T-helper 1 cell treated with Interleukin-12 subunit alpha and Interleukin-12 subunit beta and Interleukin-4 antibody, amounts not matched to agents 30 μg/mL and 1 μg/mL, for 36 hours (primary cell): ENCODE results near the gene CASTOR1.

Experiments used
- H3K27ac Mint-ChIP-seq: one replicate; pipeline ENCODE4 v1.8.0; 2021; ENCODE audit warnings: mild to moderate bottlenecking, mixed read lengths
- H3K27me3 Mint-ChIP-seq: one replicate; pipeline ENCODE4 v1.8.0; 2021; ENCODE audit warnings: low read depth, mixed read lengths
- H3K36me3 Mint-ChIP-seq: one replicate; pipeline ENCODE4 v1.8.0; 2021; ENCODE audit warnings: low read depth, mixed read lengths
- H3K4me1 Mint-ChIP-seq: one replicate; pipeline ENCODE4 v1.8.0; 2021; ENCODE audit warnings: low read depth, mixed read lengths
- H3K4me3 Mint-ChIP-seq: one replicate; pipeline ENCODE4 v1.8.0; 2021; ENCODE audit warnings: mild to moderate bottlenecking, moderate library complexity, mixed read lengths
- H3K9me3 Mint-ChIP-seq: one replicate; pipeline ENCODE4 v1.8.0; 2021; ENCODE audit warnings: mixed read lengths

CASTOR1 gene

DNA sequence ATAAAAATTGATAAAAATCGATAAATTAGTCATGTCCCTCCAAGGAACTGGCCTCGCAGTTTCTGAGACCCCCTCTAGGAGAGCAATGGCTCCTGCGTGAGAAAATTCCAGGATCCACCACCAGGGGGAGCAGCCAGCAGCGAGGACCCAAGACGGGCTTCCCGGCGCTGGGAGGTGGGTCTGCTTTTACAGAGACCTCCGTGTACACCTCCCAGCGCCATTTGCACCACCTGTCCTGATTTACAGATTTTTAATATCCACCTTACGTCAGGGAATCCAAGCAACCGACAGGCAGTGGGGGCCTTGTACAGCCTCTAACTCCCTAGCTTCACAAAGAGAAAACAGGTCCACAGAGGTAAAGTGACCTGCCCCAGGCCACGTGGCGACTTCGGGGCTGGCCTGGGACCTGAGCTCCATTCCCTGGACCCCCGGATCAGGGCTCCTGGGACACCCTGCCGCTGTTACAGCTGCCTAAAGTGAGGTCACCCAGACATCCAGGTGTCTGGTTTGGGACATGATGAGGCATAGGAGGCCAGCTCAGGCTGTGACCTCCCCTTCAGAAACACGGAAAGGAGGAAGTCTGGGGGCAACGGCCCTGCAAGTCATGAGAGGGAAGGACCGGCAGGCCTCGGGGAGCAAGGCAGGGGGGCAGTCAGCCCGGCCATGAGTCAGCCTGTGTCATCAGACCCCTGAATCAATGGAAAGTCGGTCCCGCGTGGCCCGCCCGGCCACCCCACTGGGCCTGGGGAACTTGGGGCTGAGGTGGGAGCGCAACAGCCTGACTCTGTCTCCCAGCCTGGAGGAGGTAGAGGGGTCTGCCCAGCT is 26.2 kb downstream of the CASTOR1 start:
- Mint-ChIP-seq H3K4me3 (peak overlapping the region; percentile 98), H3K27me3 (no peaks in the 10 kb centered on the region), H3K36me3 (peaks cover 45% of the 10 kb centered on the region), H3K27ac (peak overlapping the region; percentile 86), H3K4me1 (peaks cover 52% of the 10 kb centered on the region), H3K9me3 (no peaks in the 10 kb centered on the region)

DNA sequence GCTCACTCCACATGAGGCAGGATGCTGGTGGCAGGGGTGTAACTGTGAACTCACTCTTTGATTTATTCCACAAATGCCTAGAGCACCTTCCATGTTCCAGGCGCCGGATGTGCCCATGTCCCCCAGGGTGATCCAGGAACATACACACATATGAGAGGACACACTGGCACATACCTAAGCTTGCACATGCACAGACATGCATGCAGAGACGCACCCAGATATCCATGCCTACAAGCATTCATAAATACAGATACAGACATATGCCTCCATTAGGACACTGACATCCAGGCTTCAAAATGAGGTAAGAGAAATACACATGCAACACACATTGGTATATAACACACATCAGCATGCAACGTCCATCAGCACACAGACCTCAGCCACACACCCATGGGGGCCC is 27.2 kb downstream of the CASTOR1 start:
- H3K36me3 Mint-ChIP-seq = peaks cover 42% of the 10 kb centered on the region
- peak overlapping the region; percentile 75 for H3K4me3 Mint-ChIP-seq
- H3K9me3 Mint-ChIP-seq = no peaks in the 10 kb centered on the region
- H3K27me3 Mint-ChIP-seq = no peaks in the 10 kb centered on the region
- peaks cover 49% of the 10 kb centered on the region for H3K4me1 Mint-ChIP-seq
- peak overlapping the region; percentile 83 for H3K27ac Mint-ChIP-seq

DNA sequence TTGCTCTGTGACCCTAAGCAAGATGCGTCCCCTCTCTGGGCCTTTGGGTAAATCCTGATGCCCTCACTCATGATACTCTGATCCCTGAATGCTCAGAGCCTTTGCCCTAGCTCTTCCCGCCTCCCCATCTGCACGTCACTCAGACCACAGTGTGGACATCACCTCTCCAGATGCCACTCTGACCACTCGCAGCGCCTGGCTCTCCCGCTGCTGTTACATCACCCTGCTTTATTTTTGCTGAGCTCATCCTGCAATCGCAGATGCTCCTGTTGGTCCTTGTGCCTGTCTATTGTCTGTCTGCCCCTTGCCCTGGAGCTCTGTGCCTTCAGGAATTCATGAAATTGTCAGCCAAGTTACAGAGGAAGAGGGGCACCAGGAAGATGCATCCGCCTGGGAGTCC is 28.2 kb downstream of the CASTOR1 start:
- Mint-ChIP-seq H3K27ac (peak overlapping the region; percentile 83), H3K4me1 (peaks cover 56% of the 10 kb centered on the region), H3K9me3 (no peaks in the 10 kb centered on the region), H3K27me3 (no peaks in the 10 kb centered on the region), H3K4me3 (no peak overlapping the region), H3K36me3 (peaks cover 37% of the 10 kb centered on the region)

DNA sequence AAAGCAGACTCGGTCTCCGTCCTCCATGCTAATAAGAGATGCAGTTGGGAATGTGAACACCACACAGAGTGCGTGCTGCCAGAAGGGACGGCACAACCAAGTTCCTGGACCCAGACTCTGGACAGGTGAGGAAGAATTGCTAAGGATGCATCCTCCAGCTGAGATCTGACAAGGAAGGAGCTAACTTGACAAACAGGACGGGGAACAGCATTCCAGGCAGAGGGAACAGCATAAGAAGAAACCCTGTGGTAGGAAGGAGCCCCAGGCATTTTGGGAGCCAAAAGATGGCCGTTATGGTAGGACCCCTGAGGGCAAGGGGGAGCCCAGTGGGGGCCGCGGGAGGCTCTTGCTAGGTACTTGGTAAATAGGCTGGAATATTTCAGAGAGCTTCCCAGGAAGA is 28.6 kb downstream of the CASTOR1 start:
- no peak overlapping the region for H3K4me3 Mint-ChIP-seq
- H3K4me1 Mint-ChIP-seq = peaks cover 59% of the 10 kb centered on the region
- H3K27ac Mint-ChIP-seq = no peak overlapping the region
- H3K9me3 Mint-ChIP-seq = no peaks in the 10 kb centered on the region
- no peaks in the 10 kb centered on the region for H3K27me3 Mint-ChIP-seq
- H3K36me3 Mint-ChIP-seq = peaks cover 33% of the 10 kb centered on the region

DNA sequence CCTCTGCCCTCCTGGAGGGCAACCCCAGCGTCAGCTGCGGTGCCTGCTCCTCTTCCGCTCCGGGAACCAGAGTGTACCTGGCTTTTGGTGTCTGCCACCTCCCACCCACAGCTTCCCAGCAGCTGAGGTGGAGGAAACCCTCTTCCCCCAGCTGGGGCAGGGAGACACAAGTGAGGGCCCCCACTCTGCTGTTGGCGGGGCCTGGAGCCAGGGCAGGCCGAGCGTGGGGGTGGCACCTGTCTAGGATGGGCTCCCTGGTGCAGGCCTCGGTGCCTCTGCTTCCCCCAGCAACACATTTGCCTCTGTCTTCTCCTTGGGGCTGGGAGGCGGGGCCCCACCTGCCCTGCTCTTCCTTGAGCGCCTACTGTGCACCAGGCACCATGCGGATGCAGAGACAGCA is 29.0 kb downstream of the CASTOR1 start:
- H3K36me3 Mint-ChIP-seq = peaks cover 31% of the 10 kb centered on the region
- no peak overlapping the region for H3K27ac Mint-ChIP-seq
- H3K9me3 Mint-ChIP-seq = no peaks in the 10 kb centered on the region
- H3K27me3 Mint-ChIP-seq = no peaks in the 10 kb centered on the region
- peaks cover 55% of the 10 kb centered on the region for H3K4me1 Mint-ChIP-seq
- H3K4me3 Mint-ChIP-seq = no peak overlapping the region

DNA sequence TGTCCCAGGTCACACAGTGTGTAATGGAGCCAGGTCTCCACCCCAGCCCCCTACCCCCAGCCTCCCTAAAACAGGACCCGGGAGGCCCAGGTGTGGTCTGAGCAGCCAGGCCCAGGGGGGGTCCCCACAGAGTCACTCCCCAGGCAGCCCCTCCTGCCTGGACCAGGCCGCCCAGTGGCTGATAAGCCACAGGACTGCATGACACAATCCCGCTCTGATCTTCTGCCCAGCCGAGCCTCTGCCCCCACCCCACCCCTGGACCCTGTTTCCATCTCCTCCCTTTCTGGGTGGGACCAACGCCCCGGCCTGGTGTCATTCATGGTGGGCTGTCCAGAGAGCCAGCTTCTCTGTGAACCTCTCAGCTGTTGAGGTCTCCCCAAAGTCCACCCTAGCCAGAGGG is 35.0 kb downstream of the CASTOR1 start:
- Mint-ChIP-seq H3K4me3 (no peak overlapping the region), H3K27me3 (no peaks in the 10 kb centered on the region), H3K36me3 (no peaks in the 10 kb centered on the region), H3K4me1 (peaks cover 35% of the 10 kb centered on the region), H3K27ac (no peak overlapping the region), H3K9me3 (no peaks in the 10 kb centered on the region)

DNA sequence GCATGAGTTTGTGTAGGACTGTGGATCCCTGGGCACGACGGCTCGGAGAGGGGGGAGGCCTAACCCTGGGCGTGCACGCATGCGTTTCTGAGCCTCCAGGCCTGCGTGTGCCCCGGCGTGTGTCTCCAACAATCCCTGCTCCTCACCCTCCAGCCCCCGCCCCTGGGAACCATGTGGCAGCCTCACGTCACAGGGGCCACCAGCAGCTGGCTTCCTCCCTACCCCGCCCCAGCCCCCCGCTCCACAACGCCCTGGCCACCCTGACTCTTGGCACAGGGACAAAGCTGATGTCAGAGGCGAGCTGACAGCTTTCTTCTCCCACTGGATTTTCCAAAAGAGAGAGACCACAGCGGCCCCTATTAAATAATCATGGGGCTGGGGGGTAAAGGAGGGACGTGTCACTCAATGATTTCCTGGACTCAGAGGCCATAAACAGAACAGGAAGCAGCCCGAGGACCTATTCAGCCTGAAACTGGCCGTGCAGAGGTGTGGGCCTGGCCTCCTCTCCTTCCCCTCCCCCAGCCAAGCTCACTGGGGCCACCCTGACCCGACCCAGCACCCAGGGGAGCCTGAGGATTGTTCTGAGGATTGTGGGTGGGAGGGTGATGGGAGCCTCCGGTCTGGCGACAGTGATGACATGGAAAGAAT is 36.0 kb downstream of the CASTOR1 start:
- peaks cover 39% of the 10 kb centered on the region for H3K4me1 Mint-ChIP-seq
- peak overlapping the region; percentile 4 for H3K4me3 Mint-ChIP-seq
- no peaks in the 10 kb centered on the region for H3K27me3 Mint-ChIP-seq
- peak overlapping the region; percentile 52 for H3K27ac Mint-ChIP-seq
- H3K36me3 Mint-ChIP-seq = no peaks in the 10 kb centered on the region
- no peaks in the 10 kb centered on the region for H3K9me3 Mint-ChIP-seq

DNA sequence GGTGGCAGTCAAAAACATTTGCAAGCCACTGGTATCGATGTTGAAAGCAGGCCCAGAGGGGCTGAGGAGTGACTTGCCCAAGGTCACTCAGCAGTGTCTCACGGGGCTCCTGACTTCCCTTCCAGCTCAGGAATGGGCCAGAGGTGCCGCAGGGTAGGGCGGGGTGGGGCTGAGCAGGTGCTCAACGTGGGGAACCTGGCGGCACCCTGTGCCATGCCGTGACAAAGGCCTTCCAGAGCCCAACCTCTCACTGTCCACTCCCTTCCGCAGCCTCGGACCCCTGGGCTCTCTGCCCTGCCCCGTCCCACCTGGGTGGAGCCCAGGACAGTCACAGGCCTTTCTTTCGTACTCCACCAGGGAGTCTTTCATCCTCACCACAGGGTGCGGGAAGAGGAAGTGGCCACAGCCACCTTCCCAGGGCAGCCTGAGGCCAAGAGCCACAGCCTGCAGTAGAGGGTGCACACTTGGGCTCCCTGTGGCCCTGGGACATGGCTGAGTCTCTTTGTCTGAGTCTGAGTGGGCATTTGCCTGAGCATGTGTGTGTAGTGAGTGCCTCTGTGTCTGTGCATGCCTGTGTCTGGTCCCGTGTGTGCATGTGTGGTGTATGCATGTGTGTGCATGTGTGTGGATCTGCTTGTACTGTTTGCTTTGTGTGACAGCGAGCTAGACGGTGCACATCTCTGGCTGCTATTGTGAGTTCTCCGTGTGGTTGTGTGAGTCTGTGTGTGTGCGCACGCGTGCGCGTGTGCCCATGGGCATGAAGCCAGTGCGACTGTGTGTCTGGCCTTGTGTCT is 36.7 kb downstream of the CASTOR1 start:
- H3K36me3 Mint-ChIP-seq = no peaks in the 10 kb centered on the region
- peak overlapping the region; percentile 4 for H3K4me3 Mint-ChIP-seq
- peaks cover 41% of the 10 kb centered on the region for H3K4me1 Mint-ChIP-seq

DNA sequence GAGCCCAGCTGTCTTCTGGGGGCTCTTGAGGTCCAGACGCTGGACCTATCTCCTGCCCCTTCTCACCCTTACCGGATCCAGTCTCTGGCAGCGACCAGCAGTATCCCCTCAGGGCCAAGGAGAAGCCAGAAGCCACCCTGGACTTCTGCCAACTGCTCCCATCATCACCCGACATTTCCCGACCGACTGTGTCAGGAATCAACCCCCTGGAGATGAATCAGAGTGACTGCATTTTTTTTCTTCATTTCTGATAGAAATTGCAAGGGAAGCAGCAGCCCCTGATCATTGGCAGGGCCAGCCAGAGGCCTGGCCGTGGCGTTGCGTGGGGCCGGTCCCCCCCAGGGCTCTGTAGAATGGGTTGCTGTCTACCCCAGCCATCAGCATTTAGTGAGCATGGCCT is 37.6 kb downstream of the CASTOR1 start:
- Mint-ChIP-seq H3K27ac (no peak overlapping the region), H3K36me3 (no peaks in the 10 kb centered on the region), H3K4me1 (peaks cover 38% of the 10 kb centered on the region), H3K27me3 (no peaks in the 10 kb centered on the region), H3K4me3 (no peak overlapping the region), H3K9me3 (no peaks in the 10 kb centered on the region)

More for the DNA sequence above, 36.7 kb downstream of the CASTOR1 start:
- Mint-ChIP-seq H3K27me3 (no peaks in the 10 kb centered on the region), H3K9me3 (no peaks in the 10 kb centered on the region), H3K27ac (peak overlapping the region; percentile 8)

DNA sequence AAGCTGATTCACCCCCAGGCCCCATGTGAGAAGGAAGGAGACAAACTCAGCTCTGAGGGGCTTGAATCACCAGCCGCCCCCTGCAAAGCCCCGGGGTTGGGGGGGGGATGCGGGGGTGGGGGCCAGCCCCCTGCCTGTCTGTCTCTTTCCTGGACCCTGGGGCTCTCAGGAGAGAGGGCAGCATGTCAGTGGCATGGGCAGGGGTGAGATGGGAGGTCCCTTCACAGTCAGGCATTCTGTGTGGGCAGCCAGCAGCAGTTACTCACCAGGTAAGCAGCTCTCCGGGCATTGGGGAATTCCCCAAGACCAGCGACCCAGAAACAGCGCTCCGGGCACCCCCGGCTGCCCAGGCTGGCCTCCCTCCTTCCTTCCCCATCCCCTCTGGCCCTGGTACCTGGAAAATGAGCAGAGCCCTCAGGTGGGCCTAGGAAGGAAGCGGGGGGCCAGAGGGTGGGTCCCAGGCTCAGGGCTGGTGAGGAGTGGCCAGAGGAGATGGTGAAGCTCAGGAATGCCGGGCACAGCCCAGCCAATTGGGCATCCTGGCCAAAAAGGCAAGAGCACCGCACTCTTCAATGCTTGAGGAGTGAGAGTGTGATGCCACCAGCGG is 38.5 kb downstream of the CASTOR1 start:
- no peak overlapping the region for H3K27ac Mint-ChIP-seq
- peaks cover 35% of the 10 kb centered on the region for H3K4me1 Mint-ChIP-seq
- peaks cover 2% of the 10 kb centered on the region for H3K36me3 Mint-ChIP-seq
- H3K9me3 Mint-ChIP-seq = no peaks in the 10 kb centered on the region
- no peak overlapping the region for H3K4me3 Mint-ChIP-seq
- no peaks in the 10 kb centered on the region for H3K27me3 Mint-ChIP-seq

DNA sequence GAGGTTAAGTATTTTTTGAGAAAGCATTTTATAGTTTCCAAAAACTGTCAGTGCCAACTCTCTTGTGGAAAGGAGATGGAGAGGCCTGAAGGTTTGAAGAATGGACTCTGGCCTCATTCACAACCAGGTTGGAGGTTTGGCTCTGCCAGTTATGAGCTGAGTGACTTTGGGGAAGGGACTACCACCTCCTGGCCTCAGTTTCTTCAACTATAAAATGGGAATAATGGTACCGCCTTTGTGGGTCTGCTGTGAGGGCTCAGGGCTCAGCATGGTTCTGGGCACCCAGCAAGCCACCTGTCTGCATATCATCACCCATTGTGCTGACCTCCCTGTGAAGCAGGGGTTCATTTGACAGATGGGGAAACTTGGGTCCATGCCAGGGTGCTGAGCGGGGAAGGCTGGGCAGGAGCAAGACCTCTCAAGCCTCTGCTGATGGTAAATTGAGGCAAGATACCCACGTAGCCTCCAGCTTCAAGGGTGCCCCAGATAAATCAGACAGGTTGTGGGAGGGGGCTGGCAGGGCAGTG is 39.2 kb downstream of the CASTOR1 start:
- Mint-ChIP-seq H3K36me3 (peaks cover 3% of the 10 kb centered on the region), H3K27me3 (no peaks in the 10 kb centered on the region), H3K27ac (no peak overlapping the region), H3K4me3 (no peak overlapping the region), H3K9me3 (no peaks in the 10 kb centered on the region), H3K4me1 (peaks cover 37% of the 10 kb centered on the region)

DNA sequence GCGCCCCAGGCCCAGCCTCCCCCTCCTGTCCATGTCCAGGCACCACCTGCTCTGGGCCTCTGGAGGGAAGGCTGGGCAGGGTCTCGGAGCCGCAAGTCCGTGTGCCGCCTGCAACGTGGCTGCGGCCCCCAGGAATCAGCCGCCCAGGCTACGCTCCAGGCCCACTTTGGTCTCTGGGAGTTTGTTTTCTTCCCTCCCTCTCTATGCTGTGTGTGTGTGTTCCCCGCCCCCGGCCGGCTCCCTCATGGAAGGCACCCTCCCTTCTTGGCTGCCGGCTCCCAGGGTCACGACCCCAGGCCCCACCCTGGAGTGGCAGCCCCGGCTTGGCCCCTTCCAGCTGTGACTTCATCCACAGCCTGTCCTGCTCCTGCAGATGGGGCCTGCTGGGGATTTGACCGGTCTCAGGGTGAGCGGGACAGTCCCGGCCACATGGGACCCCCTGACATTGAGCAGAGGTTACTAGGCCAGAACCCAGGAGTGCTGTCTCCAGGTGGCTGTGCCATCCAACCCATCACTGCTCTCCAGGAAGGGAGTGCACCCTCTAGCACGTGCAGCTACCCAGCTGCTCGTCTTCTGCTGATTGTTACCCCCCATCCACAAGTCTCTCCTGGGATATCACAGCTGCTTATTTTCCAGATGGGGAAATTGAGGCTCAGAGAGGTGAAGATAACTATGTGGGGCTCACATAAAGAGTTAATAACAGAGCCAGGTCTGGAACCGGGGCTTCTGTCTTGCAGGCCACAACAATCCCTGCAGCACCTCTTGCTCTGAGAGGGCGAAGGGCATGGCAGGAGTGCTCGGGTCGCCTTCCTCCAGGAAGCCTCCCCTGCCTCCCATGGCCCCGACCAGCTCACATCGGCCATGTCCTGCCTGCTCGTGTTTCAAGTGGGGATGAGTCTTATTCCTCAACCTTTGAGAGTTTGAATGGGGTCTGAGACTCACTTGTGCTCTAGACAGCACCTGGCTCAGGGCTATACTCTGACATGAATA is 40.0 kb downstream of the CASTOR1 start:
- H3K27me3 Mint-ChIP-seq = no peaks in the 10 kb centered on the region
- H3K27ac Mint-ChIP-seq = peak overlapping the region; percentile 57
- no peaks in the 10 kb centered on the region for H3K9me3 Mint-ChIP-seq
- peaks cover 43% of the 10 kb centered on the region for H3K4me1 Mint-ChIP-seq
- no peak overlapping the region for H3K4me3 Mint-ChIP-seq
- peaks cover 11% of the 10 kb centered on the region for H3K36me3 Mint-ChIP-seq

DNA sequence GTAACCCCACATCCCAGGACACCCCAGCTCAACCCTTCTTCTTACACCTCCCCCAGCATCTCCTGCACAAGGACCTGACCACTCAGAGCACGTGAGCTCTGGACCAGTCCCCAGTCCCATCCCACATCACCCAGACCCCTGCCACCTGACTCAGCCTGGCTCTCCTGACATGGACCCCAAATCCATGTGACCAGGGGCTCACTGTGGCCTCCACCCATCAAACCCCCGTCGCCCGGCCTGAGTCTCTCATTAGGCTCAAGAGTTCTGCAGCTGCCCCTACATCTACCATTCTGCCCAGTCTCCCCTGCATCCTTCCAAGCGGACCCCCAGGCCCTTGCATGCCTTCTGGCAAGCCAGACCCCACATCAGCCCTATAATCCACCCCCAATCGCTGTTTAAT is 40.8 kb downstream of the CASTOR1 start:
- Mint-ChIP-seq H3K4me1 (peaks cover 49% of the 10 kb centered on the region), H3K4me3 (peak overlapping the region; percentile 66), H3K27ac (peak overlapping the region; percentile 82), H3K9me3 (no peaks in the 10 kb centered on the region), H3K27me3 (no peaks in the 10 kb centered on the region), H3K36me3 (peaks cover 19% of the 10 kb centered on the region)
